ENCODE results near the gene CCR4.
"Not testable (repeated sequence)": the region's sequence is repeated elsewhere in the genome, so short reads cannot be mapped to it uniquely, and the experiment has no call there.

The CCR4 gene

GRCh38 chr3:32951410-32951811 is at the start of gene CCR4:
Gene CCR4 (plus strand): TSS chr3:32951644. CDS start chr3:32953423, 1,779 bp downstream.
- Histone ChIP-seq H4K20me1 (no peaks in the 10 kb centered on the region), H3K9ac (no peak within 1 kb of the TSS), H3K36me3 (no peaks in the 10 kb centered on the region), H3K9me3 (replicated peaks in 1 of 11) (no peaks in the 10 kb centered on the region), H3K4me2 (peak within 1 kb of the TSS in 6 of 11 experiments; percentile 7 to 48 (median 27); a peak in 8 of 22 replicates), H3K27me3 (no peaks in the 10 kb centered on the region), H3K4me1 (peaks cover 0 to 10% (median 4%) of the 10 kb centered on the region in 10 experiments; a peak in 11 of 20 replicates), H3K27ac (no peak within 1 kb of the TSS), H3K4me3 (no peak within 1 kb of the TSS)
- TF ChIP-seq Cebpa-rat (IDR thresholded peaks at IDR 0.05), result no peak

DNA sequence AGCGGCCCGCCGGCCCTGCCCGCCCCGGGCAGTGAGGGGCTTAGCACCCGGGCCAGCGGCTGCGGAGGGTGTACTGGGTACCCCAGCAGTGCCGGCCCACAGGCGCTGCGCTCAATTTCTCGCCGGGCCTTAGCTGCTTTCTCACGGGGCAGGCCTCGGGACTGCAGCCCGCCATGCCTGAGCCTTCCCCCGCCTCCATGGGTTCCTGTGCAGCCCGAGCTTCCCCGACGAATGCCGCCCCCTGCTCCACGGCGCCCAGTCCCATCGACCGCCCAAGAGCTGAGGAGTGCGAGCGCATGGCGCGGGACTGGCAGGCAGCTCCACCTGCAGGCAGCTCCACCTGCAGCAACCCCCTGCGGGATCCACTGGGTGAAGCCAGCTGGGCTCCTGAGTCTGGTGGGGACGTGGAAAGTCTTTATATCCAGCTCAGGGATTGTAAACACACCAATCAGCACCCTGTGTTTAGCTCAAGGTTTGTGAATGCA is 48.5 kb upstream of the CCR4 start:
- H3K36me3 ChIP-seq, H3K9ac ChIP-seq, H3K27me3 ChIP-seq, H3K4me1 ChIP-seq, H3K4me2 ChIP-seq, H3K27ac ChIP-seq, H3K4me3 ChIP-seq, H4K20me1 ChIP-seq: not testable (repeated sequence)
- H3K9me3 ChIP-seq (replicated peaks in 1 of 11), result peaks cover 5 to 17% (median 9%) of the 10 kb centered on the region in 11 experiments; a peak in 17 of 22 replicates

GRCh38 chr3:32903953-32904352 is 47.5 kb upstream of the CCR4 start:
- H3K36me3 ChIP-seq, result no peaks in the 10 kb centered on the region
- H3K9me3 ChIP-seq (replicated peaks in 1 of 11), result peaks cover 5 to 17% (median 9%) of the 10 kb centered on the region in 11 experiments; a peak in 17 of 22 replicates
- H3K9ac ChIP-seq, result no peak overlapping the region
- H4K20me1 ChIP-seq, result no peaks in the 10 kb centered on the region
- no peaks in the 10 kb centered on the region for H3K4me1 ChIP-seq
- H3K27me3 ChIP-seq, result no peaks in the 10 kb centered on the region
- H3K4me2 ChIP-seq, result no peak overlapping the region
- H3K27ac ChIP-seq, result no peak overlapping the region
- no peak overlapping the region for H3K4me3 ChIP-seq
- no peak for TF ChIP-seq Cebpa-rat (IDR thresholded peaks at IDR 0.05)

DNA sequence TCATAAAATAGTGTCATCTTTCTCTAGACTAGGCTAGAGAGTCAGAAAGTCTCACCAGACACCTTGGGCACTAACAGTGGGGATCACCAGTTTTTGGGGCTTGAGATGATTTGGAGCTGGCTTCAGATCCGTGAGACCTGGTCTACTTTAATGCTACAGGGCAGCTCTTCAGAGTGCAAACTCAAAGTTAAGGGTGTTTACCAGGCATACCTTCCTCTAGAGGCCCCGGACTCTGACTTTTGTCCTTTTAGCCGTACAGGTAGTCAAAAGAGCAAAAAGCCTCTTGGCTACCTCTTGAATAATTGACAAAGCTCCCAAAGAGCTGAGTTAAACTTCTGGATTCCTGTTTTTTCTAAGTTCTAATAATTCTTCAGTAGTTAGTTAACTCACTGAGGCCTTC is 41.4 kb upstream of the CCR4 start:
- Histone ChIP-seq H4K20me1 (no peaks in the 10 kb centered on the region), H3K9ac (no peak overlapping the region), H3K27me3 (no peaks in the 10 kb centered on the region), H3K36me3 (no peaks in the 10 kb centered on the region), H3K4me1 (no peaks in the 10 kb centered on the region), H3K27ac (no peak overlapping the region), H3K4me3 (no peak overlapping the region), H3K4me2 (no peak overlapping the region), H3K9me3 (replicated peaks in 1 of 11) (0 out of 22 replicates have a peak, but pooled peaks cover 0 to under 1% (median 0%) of the 10 kb centered on the region in 11 experiments)
- no peak for TF ChIP-seq Cebpa-rat (IDR thresholded peaks at IDR 0.05)

- Histone ChIP-seq H3K27ac (no peak overlapping the region), H4K20me1 (no peaks in the 10 kb centered on the region), H3K27me3 (no peaks in the 10 kb centered on the region), H3K9me3 (replicated peaks in 1 of 11) (peaks cover 2 to 10% (median 6%) of the 10 kb centered on the region in 11 experiments; a peak in 21 of 22 replicates), H3K36me3 (no peaks in the 10 kb centered on the region), H3K4me3 (no peak overlapping the region), H3K4me2 (no peak overlapping the region), H3K4me1 (no peaks in the 10 kb centered on the region), H3K9ac (no peak overlapping the region)
- no peak for TF ChIP-seq Cebpa-rat (IDR thresholded peaks at IDR 0.05)
These were observed 40.5 kb upstream of the CCR4 start for GRCh38 chr3:32910954-32911353.

DNA sequence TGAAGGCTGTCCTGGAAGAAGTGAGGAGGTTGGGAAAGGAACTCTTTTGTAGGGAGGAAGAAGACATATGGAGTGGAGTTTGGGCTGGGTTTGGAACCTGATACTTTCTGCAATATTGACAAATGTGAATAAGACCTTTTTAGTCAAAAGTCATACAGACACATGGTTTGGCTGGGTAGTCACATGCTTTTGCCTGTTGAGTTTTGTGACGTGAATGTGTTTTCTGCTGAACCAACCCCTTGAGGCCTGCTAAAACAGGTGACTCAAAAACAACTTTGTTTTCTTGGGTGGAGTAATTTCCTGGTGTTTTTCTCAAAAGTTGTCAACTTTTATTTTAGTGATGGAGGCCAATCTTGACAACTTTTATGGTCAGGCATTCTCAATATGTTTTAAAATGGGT is 39.4 kb upstream of the CCR4 start:
- H3K4me2 ChIP-seq, result no peak overlapping the region
- peaks cover 12 to 21% (median 17%) of the 10 kb centered on the region in 11 experiments for H3K9me3 ChIP-seq (replicated peaks in 1 of 11)
- no peak overlapping the region for H3K4me3 ChIP-seq
- peaks cover 0 to 2% (median 0%) of the 10 kb centered on the region in 11 experiments; a peak in 2 of 22 replicates for H3K36me3 ChIP-seq
- no peaks in the 10 kb centered on the region for H3K4me1 ChIP-seq
- TF ChIP-seq Cebpa-rat (IDR thresholded peaks at IDR 0.05), result no peak
- no peak overlapping the region for H3K27ac ChIP-seq
- no peak overlapping the region for H3K9ac ChIP-seq
- H4K20me1 ChIP-seq, result no peaks in the 10 kb centered on the region
- no peaks in the 10 kb centered on the region for H3K27me3 ChIP-seq

DNA sequence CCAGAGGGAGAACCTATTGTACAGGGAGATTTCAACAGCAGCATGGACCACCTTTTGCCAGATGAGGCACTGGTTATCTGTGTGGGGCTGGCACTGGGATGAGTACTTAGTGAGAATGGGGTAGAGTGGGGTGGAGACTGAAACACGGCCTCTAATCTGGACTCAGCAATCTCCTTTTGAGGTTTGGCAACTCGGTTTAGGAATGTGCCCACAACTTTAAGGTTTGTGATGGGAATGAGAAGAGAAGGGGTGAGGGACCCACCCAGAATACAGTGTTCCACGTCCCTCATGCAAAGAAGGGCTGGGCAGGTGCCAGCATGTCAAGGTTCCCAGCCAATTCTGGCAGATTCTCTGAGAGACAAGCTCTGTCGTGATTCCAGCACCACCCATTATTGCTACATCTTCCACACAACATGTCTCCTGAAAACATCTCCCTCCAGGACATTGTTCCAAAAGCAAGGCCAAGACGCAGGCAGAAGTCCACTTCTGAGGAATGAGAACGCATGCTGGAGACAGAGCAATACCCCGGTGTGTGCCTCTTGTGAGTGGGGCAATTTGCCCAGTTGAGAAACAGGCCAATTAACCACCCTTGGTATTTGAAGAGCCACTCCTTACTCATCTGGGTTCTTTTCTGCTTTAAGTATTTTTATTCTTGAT is 37.5 kb upstream of the CCR4 start:
- no peak overlapping the region for H3K4me2 ChIP-seq
- peaks cover 31 to 40% (median 36%) of the 10 kb centered on the region in 11 experiments for H3K9me3 ChIP-seq (replicated peaks in 1 of 11)
- H4K20me1 ChIP-seq, result no peaks in the 10 kb centered on the region
- no peaks in the 10 kb centered on the region for H3K27me3 ChIP-seq
- no peak overlapping the region for H3K27ac ChIP-seq
- no peak overlapping the region for H3K9ac ChIP-seq
- H3K4me3 ChIP-seq, result no peak overlapping the region
- no peak for TF ChIP-seq Cebpa-rat (IDR thresholded peaks at IDR 0.05)
- peaks cover 0 to 5% (median 0%) of the 10 kb centered on the region in 11 experiments; a peak in 2 of 22 replicates for H3K36me3 ChIP-seq
- no peaks in the 10 kb centered on the region for H3K4me1 ChIP-seq

GRCh38 chr3:32919920-32920319 is 31.5 kb upstream of the CCR4 start:
- TF ChIP-seq Cebpa-rat (IDR thresholded peaks at IDR 0.05), result no peak
- H3K27ac ChIP-seq, result no peak overlapping the region

GRCh38 chr3:32922078-32922477 is 29.4 kb upstream of the CCR4 start:
- Histone ChIP-seq H3K36me3 (peaks cover 0 to 4% (median 0%) of the 10 kb centered on the region in 11 experiments; a peak in 2 of 22 replicates), H3K27me3 (no peaks in the 10 kb centered on the region), H3K9me3 (replicated peaks in 1 of 11) (peaks cover 19 to 22% (median 20%) of the 10 kb centered on the region in 11 experiments), H4K20me1 (no peaks in the 10 kb centered on the region), H3K27ac (no peak overlapping the region), H3K9ac (no peak overlapping the region), H3K4me2 (no peak overlapping the region), H3K4me1 (no peaks in the 10 kb centered on the region), H3K4me3 (no peak overlapping the region)
- TF ChIP-seq Cebpa-rat (IDR thresholded peaks at IDR 0.05), result no peak

More at GRCh38 chr3:32919920-32920319, 31.5 kb upstream of the CCR4 start:
- no peak overlapping the region for H3K4me2 ChIP-seq
- H3K36me3 ChIP-seq, result peaks cover 0 to 5% (median 0%) of the 10 kb centered on the region in 11 experiments; a peak in 2 of 22 replicates
- H3K27me3 ChIP-seq, result no peaks in the 10 kb centered on the region
- H4K20me1 ChIP-seq, result no peaks in the 10 kb centered on the region
- H3K9me3 ChIP-seq (replicated peaks in 1 of 11), result peaks cover 34 to 40% (median 37%) of the 10 kb centered on the region in 11 experiments
- H3K4me1 ChIP-seq, result no peaks in the 10 kb centered on the region
- H3K4me3 ChIP-seq, result no peak overlapping the region
- H3K9ac ChIP-seq, result no peak overlapping the region

GRCh38 chr3:32930161-32930560 is 21.3 kb upstream of the CCR4 start:
- no peak overlapping the region for H3K4me2 ChIP-seq
- no peak overlapping the region for H3K27ac ChIP-seq
- H3K4me1 ChIP-seq, result no peaks in the 10 kb centered on the region
- peaks cover 0 to 23% (median 12%) of the 10 kb centered on the region in 11 experiments; a peak in 15 of 22 replicates for H3K9me3 ChIP-seq (replicated peaks in 1 of 11)
- H3K4me3 ChIP-seq, result no peak overlapping the region
- no peaks in the 10 kb centered on the region for H3K36me3 ChIP-seq
- no peaks in the 10 kb centered on the region for H3K27me3 ChIP-seq
- no peaks in the 10 kb centered on the region for H4K20me1 ChIP-seq
- H3K9ac ChIP-seq, result no peak overlapping the region
- TF ChIP-seq Cebpa-rat (IDR thresholded peaks at IDR 0.05), result no peak

DNA sequence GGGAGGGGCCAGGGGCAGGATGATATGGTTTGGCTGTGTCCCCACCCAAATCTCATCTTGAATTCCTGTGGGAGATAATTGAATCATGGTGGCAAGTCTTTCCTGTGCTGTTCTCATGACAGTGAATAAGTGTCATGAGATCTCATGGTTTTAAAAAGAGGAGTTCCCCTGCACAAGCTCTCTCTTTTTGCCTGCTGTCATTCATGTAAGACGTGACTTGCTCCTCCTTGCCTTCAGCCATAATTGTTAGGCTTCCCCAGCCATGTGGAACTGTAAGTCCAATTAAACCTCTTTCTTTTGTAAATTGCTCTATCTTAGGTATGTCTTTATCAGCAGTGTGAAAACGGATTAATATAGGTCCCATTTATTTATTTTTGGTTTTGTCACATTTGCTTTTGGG is 20.2 kb upstream of the CCR4 start:
- peaks cover 0 to 23% (median 12%) of the 10 kb centered on the region in 11 experiments; a peak in 15 of 22 replicates for H3K9me3 ChIP-seq (replicated peaks in 1 of 11)
- not testable (repeated sequence) for H3K4me1 ChIP-seq, H3K4me3 ChIP-seq, H3K36me3 ChIP-seq, H4K20me1 ChIP-seq, H3K9ac ChIP-seq, H3K27me3 ChIP-seq, H3K4me2 ChIP-seq, H3K27ac ChIP-seq
